ENCODE data around the gene FOXP1. TPM values are rescaled to one million over a fixed set of nuclear protein-coding genes. Genes with fewer than 3 reads are reported as not detected.

FOXP1 gene
- total RNA-seq, 4 donors from 2014 or later, result 181 to 225 (median 205) TPM

DNA sequence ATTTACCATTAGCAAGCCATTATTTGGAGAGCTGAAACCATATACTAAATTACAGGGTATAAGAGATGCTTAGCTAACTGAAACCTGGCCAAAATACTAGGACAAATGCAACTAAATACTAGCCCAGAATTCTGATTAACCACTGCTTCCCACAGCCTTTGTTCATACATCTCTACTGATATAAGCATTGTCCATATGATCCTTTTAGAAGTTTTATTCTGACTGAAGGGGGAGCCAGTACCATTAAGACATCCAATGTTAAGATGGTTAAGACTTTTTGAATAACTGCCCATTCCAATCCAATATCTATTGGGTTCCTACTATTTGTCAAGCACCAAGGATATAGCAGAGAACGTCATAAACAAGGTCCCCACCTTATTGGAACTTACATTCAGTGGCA, 421.3 kb downstream of the FOXP1 start:
- H3K4me3 ChIP-seq, result no peak overlapping the region
- intact Hi-C loops (cut with DNase I), result no loop called here
- no peaks in the 10 kb centered on the region for H3K9me3 ChIP-seq
- H3K27ac ChIP-seq (replicated peaks in 1 of 4), result no peak overlapping the region
- H3K4me1 ChIP-seq, result peaks cover 0 to 21% (median 0%) of the 10 kb centered on the region in 4 donors
- TF ChIP-seq POLR2AphosphoS5 (IDR thresholded peaks at IDR 0.05), result no peak
- WGBS, result 93% methylated on average over 1 of the region's 1 CpG
- no peaks in the 10 kb centered on the region for H3K27me3 ChIP-seq
- no peaks in the 10 kb centered on the region for H3K36me3 ChIP-seq
- DNase-seq (ENCODE audit: extremely low spot score), result no peak

DNA sequence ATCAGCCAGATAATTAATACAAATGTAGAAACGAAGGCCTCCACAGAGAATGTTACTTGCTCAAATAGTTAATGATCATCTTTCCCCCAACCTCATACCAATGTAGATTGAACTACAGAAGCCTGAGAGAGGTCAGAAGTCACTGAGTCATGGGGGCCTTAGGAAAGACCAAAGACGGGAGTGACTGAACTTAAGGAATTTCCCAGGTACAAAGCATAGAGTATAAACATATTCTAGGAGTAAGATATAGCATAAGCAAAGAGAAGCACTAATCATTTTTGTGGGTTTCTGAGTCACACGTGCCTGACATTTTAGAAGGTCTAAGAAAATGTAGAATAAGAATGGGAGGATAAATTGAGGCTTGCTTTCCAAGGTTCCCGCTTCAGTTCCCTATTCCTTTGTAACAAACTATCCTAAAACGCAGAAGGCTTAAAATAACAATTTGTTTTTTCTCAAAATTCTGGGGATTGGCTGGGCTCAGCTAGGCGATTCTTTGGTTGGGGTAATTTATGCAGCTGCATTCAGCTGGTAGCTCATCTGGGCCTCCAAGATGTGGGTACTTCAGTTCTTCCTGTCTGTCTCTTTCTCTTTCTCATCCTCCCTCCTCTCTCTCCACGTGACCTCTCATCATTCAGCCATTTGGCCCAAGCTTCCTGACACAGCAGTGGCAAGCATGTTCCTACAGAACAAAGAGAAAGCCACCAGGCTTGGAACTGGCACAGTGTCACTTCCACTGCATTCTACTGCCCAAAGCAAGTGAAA, 422.6 kb downstream of the FOXP1 start:
- Histone ChIP-seq H3K36me3 (no peaks in the 10 kb centered on the region), H3K27ac (replicated peaks in 1 of 4) (no peak overlapping the region), H3K9me3 (no peaks in the 10 kb centered on the region), H3K4me1 (peaks cover 0 to 34% (median 3%) of the 10 kb centered on the region in 4 donors), H3K4me3 (no peak overlapping the region), H3K27me3 (no peaks in the 10 kb centered on the region)
- intact Hi-C loops (cut with DNase I), result no loop called here
- TF ChIP-seq POLR2A (IDR thresholded peaks at IDR 0.05; ENCODE audit: low read depth) (no peak), EP300 (IDR thresholded peaks at IDR 0.05) (no peak), POLR2AphosphoS5 (IDR thresholded peaks at IDR 0.05) (no peak)
- TF ChIP-seq, protein P1, sequence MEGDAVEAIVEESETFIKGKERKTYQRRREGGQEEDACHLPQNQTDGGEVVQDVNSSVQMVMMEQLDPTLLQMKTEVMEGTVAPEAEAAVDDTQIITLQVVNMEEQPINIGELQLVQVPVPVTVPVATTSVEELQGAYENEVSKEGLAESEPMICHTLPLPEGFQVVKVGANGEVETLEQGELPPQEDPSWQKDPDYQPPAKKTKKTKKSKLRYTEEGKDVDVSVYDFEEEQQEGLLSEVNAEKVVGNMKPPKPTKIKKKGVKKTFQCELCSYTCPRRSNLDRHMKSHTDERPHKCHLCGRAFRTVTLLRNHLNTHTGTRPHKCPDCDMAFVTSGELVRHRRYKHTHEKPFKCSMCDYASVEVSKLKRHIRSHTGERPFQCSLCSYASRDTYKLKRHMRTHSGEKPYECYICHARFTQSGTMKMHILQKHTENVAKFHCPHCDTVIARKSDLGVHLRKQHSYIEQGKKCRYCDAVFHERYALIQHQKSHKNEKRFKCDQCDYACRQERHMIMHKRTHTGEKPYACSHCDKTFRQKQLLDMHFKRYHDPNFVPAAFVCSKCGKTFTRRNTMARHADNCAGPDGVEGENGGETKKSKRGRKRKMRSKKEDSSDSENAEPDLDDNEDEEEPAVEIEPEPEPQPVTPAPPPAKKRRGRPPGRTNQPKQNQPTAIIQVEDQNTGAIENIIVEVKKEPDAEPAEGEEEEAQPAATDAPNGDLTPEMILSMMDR (IDR thresholded peaks at IDR 0.05), result no peak
- 92% methylated on average over 7 of the region's 7 CpGs for WGBS
- no peak for DNase-seq (ENCODE audit: extremely low spot score)

DNA sequence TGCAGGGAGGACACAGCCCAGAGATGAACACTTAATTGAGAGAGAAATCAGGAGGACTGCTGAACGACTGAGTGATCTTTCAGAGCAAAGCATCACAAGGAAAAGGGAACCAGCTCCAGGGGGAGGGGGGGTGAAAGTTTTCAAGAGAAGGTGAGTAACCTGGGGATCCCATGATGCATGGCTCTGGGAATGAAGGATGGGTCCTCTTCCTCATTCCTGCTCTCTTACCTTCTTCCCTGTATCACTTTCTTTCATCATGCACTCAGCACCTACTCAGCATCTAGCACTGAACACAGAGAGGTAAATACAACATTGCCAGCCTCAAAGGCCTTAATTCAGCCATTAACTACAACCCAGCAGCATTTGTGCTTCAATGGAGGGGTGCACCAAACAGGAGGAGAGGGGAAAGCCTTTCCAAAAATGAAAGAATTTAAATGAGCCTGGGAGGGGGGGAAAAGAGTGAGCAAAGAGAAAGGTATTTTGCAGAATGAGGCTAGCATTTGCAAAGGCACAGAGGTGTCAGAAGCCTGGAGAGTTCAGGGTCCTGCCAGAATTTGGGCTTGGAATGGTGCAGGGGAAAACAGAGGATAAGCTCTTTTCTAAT, 427.4 kb downstream of the FOXP1 start:
- H3K36me3 ChIP-seq, result no peaks in the 10 kb centered on the region

DNA sequence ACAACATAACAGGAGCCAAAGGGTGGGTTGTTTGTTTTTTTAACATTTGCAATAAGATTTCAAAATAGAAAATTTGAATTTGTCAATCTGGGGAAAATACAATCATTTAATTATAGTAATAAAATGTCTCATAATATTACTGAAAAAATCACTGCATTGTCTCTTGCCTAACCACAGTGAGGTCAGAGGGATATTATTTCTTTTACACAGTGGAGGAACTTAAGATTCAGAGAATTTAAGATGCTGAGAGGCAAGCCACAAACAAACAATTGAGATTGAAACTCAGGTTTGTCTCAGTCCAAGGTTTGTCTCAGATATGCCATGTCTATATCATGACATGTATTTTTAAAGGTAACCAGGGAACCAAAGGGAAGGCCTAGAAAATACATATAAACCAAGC, 428.7 kb downstream of the FOXP1 start:
- peaks cover 0 to 44% (median 3%) of the 10 kb centered on the region in 4 donors for H3K4me1 ChIP-seq
- no peaks in the 10 kb centered on the region for H3K9me3 ChIP-seq
- no peak overlapping the region for H3K4me3 ChIP-seq
- no peak for DNase-seq (ENCODE audit: extremely low spot score)
- no peak overlapping the region for H3K27ac ChIP-seq (replicated peaks in 1 of 4)
- intact Hi-C loops (cut with DNase I), result loop anchor here (5.0 kb wide), 1 partner anchor 32 kb away; no protein-coding TSS in a partner anchor
- no peaks in the 10 kb centered on the region for H3K36me3 ChIP-seq
- TF ChIP-seq POLR2A (IDR thresholded peaks at IDR 0.05; ENCODE audit: low read depth), result no peak
- no peaks in the 10 kb centered on the region for H3K27me3 ChIP-seq

More for the DNA sequence above, 427.4 kb downstream of the FOXP1 start:
- no peak for DNase-seq (ENCODE audit: extremely low spot score)
- Histone ChIP-seq H3K4me3 (no peak overlapping the region), H3K4me1 (peaks cover 0 to 44% (median 3%) of the 10 kb centered on the region in 4 donors), H3K9me3 (no peaks in the 10 kb centered on the region), H3K27me3 (no peaks in the 10 kb centered on the region), H3K27ac (replicated peaks in 1 of 4) (no peak overlapping the region)
- intact Hi-C loops (cut with DNase I), result no loop called here
- TF ChIP-seq EP300 (IDR thresholded peaks at IDR 0.05), result no peak
- TF ChIP-seq POLR2A (IDR thresholded peaks at IDR 0.05; ENCODE audit: low read depth), result no peak
- TF ChIP-seq, protein P1 (IDR thresholded peaks at IDR 0.05), result no peak
- no peak for TF ChIP-seq POLR2AphosphoS5 (IDR thresholded peaks at IDR 0.05)
- 62% methylated on average over 1 of the region's 1 CpG for WGBS

DNA sequence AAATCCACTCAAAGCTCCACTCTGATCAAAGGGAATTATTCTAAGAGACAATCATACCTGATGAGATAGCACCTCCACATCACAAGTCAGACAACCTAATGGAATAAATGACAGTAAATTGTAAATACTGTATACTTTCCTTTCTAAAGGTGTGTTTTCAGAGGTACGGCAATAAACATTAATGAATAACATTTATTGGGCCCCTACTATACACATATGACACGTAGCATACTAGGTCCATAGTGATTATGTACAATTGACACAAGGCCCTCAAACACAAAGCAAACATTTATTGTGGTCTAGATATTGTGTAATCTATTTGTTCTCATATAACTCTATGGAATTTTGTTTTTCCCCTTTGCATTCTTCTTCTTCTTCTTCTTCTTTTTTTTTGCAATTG, 429.8 kb downstream of the FOXP1 start:
- no peaks in the 10 kb centered on the region for H3K36me3 ChIP-seq
- TF ChIP-seq, protein P1 (IDR thresholded peaks at IDR 0.05), result no peak
- TF ChIP-seq EP300 (IDR thresholded peaks at IDR 0.05), result no peak
- TF ChIP-seq POLR2AphosphoS5 (IDR thresholded peaks at IDR 0.05), result no peak
- TF ChIP-seq POLR2A (IDR thresholded peaks at IDR 0.05; ENCODE audit: low read depth), result no peak
- H3K4me1 ChIP-seq, result peaks cover 0 to 41% (median 3%) of the 10 kb centered on the region in 4 donors
- H3K27me3 ChIP-seq, result no peaks in the 10 kb centered on the region
- no peak overlapping the region for H3K27ac ChIP-seq (replicated peaks in 1 of 4)
- no peak for DNase-seq (ENCODE audit: extremely low spot score)
- WGBS, result 96% methylated on average over 2 of the region's 2 CpGs
- no peaks in the 10 kb centered on the region for H3K9me3 ChIP-seq
- no peak overlapping the region for H3K4me3 ChIP-seq
- intact Hi-C loops (cut with DNase I), result loop anchor here (5.0 kb wide), 1 partner anchor 34 kb away; no protein-coding TSS in a partner anchor

Data from esophagus muscularis mucosa (tissue), 4 donors.